ENCODE measurements around the gene WDCP.

The WDCP gene

DNA sequence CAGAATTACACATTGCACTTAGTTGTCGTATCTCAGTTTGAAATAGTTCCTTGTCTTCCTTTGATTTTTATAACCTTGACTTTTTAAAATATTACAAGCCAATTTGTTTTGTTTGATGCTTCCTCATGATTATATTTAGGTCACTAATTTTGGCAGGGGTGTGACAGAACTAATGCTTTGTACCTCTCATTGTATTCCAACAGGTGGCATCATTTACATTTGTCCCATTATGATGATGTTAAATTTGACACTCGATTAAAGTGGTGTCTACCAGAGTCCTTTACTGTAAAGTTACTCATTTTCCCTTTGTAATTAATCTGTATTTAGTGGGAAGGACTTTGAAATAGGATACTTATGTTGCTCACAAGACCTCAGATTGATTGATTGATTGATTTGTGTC is 58.8 kb downstream of the WDCP start:
- DNase-seq: no peak
